Measurements from ENCODE around the gene TSPAN5.

- no peak for TF ChIP-seq CTCF (IDR thresholded peaks at IDR 0.05; ENCODE audit: insufficient read depth, low read length)
- TF ChIP-seq REST (IDR thresholded peaks at IDR 0.05; ENCODE audit: insufficient replicate concordance, low read depth) = no peak
- TF ChIP-seq POLR2AphosphoS5 (IDR thresholded peaks at IDR 0.05; ENCODE audit: low read depth) = no peak
- no peak for TF ChIP-seq GABPA (IDR thresholded peaks at IDR 0.05; ENCODE audit: low read depth)
- TF ChIP-seq SPI1 (IDR thresholded peaks at IDR 0.05; ENCODE audit: borderline replicate concordance, low read depth) = no peak
These were observed 33.8 kb downstream of the TSPAN5 start for GRCh38 chr4:98624642-98625041.

Data from HL-60 (cell line).